ENCODE results near the gene CMTM8. TPM values are rescaled to one million over a fixed set of nuclear protein-coding genes. Genes with fewer than 3 reads are reported as not detected.

The CMTM8 gene
- total and polyA plus RNA-seq, 3 experiments from 2014 or later: 3.3 to 4.1 (median 3.3) TPM

GRCh38 chr3:32319607-32320006 lies 81.1 kb downstream of the CMTM8 start:
- DNase-seq: no peak
- Mint-ChIP-seq H3K9me3 (no peaks in the 10 kb centered on the region), H3K27me3 (peaks cover 0 to 2% of the 10 kb centered on the region in 2 donors), H3K27ac (no peak overlapping the region), H3K4me1 (no peaks in the 10 kb centered on the region), H3K4me3 (no peak overlapping the region), H3K36me3 (peaks cover 0 to 3% (median 0%) of the 10 kb centered on the region in 3 donors)
- no peaks in the 10 kb centered on the region for H3K9me3 ChIP-seq (ENCODE audit: low read length)
- no peaks in the 10 kb centered on the region for H3K4me1 ChIP-seq (ENCODE audit: insufficient read depth, low read length)
- ChIA-PET POLR2A (no interaction called here), CTCF (interaction anchor here (0.7 kb wide), 1 partner anchor 10 kb away, joined by 3 read pairs; no protein-coding TSS in a partner anchor)
- no peaks in the 10 kb centered on the region for H3K36me3 ChIP-seq (ENCODE audit: insufficient read depth, low read length)
- no peak overlapping the region for H3K4me3 ChIP-seq (ENCODE audit: low read length)
- no peak overlapping the region for H3K27ac ChIP-seq (ENCODE audit: low read depth, low read length)
- no peaks in the 10 kb centered on the region for H3K27me3 ChIP-seq (ENCODE audit: insufficient read depth, low read length, poor library complexity, severe bottlenecking)

- ChIA-PET CTCF (interaction anchor here (0.7 kb wide), 1 partner anchor 9 kb away, joined by 3 read pairs; no protein-coding TSS in a partner anchor), POLR2A (no interaction called here)
- Mint-ChIP-seq H3K27me3 (peaks cover 0 to 2% of the 10 kb centered on the region in 2 donors), H3K4me3 (no peak overlapping the region), H3K9me3 (no peaks in the 10 kb centered on the region), H3K36me3 (peaks cover 0 to 3% (median 0%) of the 10 kb centered on the region in 3 donors), H3K27ac (no peak overlapping the region), H3K4me1 (no peaks in the 10 kb centered on the region)
- Histone ChIP-seq H3K27ac (ENCODE audit: low read depth, low read length) (no peak overlapping the region), H3K27me3 (ENCODE audit: insufficient read depth, low read length, poor library complexity, severe bottlenecking) (no peaks in the 10 kb centered on the region), H3K4me3 (ENCODE audit: low read length) (no peak overlapping the region), H3K36me3 (ENCODE audit: insufficient read depth, low read length) (no peaks in the 10 kb centered on the region), H3K4me1 (ENCODE audit: insufficient read depth, low read length) (no peaks in the 10 kb centered on the region), H3K9me3 (ENCODE audit: low read length) (no peaks in the 10 kb centered on the region)
- DNase-seq: no peak
Observed at GRCh38 chr3:32320080-32320479, 81.6 kb downstream of the CMTM8 start.

- Mint-ChIP-seq H3K4me3 (no peak overlapping the region), H3K4me1 (no peaks in the 10 kb centered on the region), H3K27ac (no peak overlapping the region), H3K9me3 (no peaks in the 10 kb centered on the region), H3K27me3 (peaks cover 0 to 5% of the 10 kb centered on the region in 2 donors), H3K36me3 (peaks cover 0 to 3% (median 0%) of the 10 kb centered on the region in 3 donors)
- POLR2A ChIA-PET: no interaction called here
- H3K4me1 ChIP-seq (ENCODE audit: insufficient read depth, low read length): no peaks in the 10 kb centered on the region
- no peaks in the 10 kb centered on the region for H3K36me3 ChIP-seq (ENCODE audit: insufficient read depth, low read length)
- H3K4me3 ChIP-seq (ENCODE audit: low read length): no peak overlapping the region
- no peak for DNase-seq
- H3K27ac ChIP-seq (ENCODE audit: low read depth, low read length): no peak overlapping the region
- no peaks in the 10 kb centered on the region for H3K27me3 ChIP-seq (ENCODE audit: insufficient read depth, low read length, poor library complexity, severe bottlenecking)
- CTCF ChIA-PET: no interaction called here
- H3K9me3 ChIP-seq (ENCODE audit: low read length): no peaks in the 10 kb centered on the region
Observed at GRCh38 chr3:32321095-32321790, 82.8 kb downstream of the CMTM8 start.

GRCh38 chr3:32322311-32322710 lies 83.8 kb downstream of the CMTM8 start:
- Histone ChIP-seq H3K4me1 (ENCODE audit: insufficient read depth, low read length) (no peaks in the 10 kb centered on the region), H3K9me3 (ENCODE audit: low read length) (no peaks in the 10 kb centered on the region), H3K36me3 (ENCODE audit: insufficient read depth, low read length) (no peaks in the 10 kb centered on the region), H3K4me3 (ENCODE audit: low read length) (no peak overlapping the region), H3K27ac (ENCODE audit: low read depth, low read length) (no peak overlapping the region), H3K27me3 (ENCODE audit: insufficient read depth, low read length, poor library complexity, severe bottlenecking) (no peaks in the 10 kb centered on the region)
- H3K36me3 Mint-ChIP-seq: peaks cover 0 to 3% (median 0%) of the 10 kb centered on the region in 3 donors
- no peak overlapping the region for H3K4me3 Mint-ChIP-seq
- DNase-seq: no peak
- ChIA-PET CTCF (no interaction called here), POLR2A (no interaction called here)
- no peaks in the 10 kb centered on the region for H3K9me3 Mint-ChIP-seq
- peaks cover 0 to 6% of the 10 kb centered on the region in 2 donors for H3K27me3 Mint-ChIP-seq
- no peaks in the 10 kb centered on the region for H3K4me1 Mint-ChIP-seq
- no peak overlapping the region for H3K27ac Mint-ChIP-seq

- POLR2A ChIA-PET: no interaction called here
Observed at GRCh38 chr3:32323604-32324003, 85.1 kb downstream of the CMTM8 start.

GRCh38 chr3:32325201-32325600 lies 86.7 kb downstream of the CMTM8 start:
- Mint-ChIP-seq H3K4me3 (no peak overlapping the region), H3K4me1 (no peaks in the 10 kb centered on the region), H3K9me3 (no peaks in the 10 kb centered on the region), H3K27me3 (peaks cover 0 to 6% of the 10 kb centered on the region in 2 donors), H3K27ac (no peak overlapping the region), H3K36me3 (peaks cover 0 to 4% (median 0%) of the 10 kb centered on the region in 3 donors)
- H3K4me3 ChIP-seq (ENCODE audit: low read length): no peak overlapping the region
- no peaks in the 10 kb centered on the region for H3K36me3 ChIP-seq (ENCODE audit: insufficient read depth, low read length)
- ChIA-PET CTCF (no interaction called here), POLR2A (interaction anchor here (1.3 kb wide), 1 partner anchor 12 kb away, joined by 5 read pairs; no protein-coding TSS in a partner anchor)
- no peak for DNase-seq
- H3K9me3 ChIP-seq (ENCODE audit: low read length): no peaks in the 10 kb centered on the region
- H3K4me1 ChIP-seq (ENCODE audit: insufficient read depth, low read length): no peaks in the 10 kb centered on the region
- H3K27ac ChIP-seq (ENCODE audit: low read depth, low read length): no peak overlapping the region
- H3K27me3 ChIP-seq (ENCODE audit: insufficient read depth, low read length, poor library complexity, severe bottlenecking): no peaks in the 10 kb centered on the region

More at GRCh38 chr3:32323604-32324003, 85.1 kb downstream of the CMTM8 start:
- H3K27me3 Mint-ChIP-seq: peaks cover 0 to 6% of the 10 kb centered on the region in 2 donors
- H3K4me3 Mint-ChIP-seq: no peak overlapping the region
- H3K36me3 ChIP-seq (ENCODE audit: insufficient read depth, low read length): no peaks in the 10 kb centered on the region
- CTCF ChIA-PET: interaction anchor here (1.5 kb wide), 1 partner anchor 28 kb away, joined by 5 read pairs; no protein-coding TSS in a partner anchor
- DNase-seq: no peak
- H3K36me3 Mint-ChIP-seq: peaks cover 0 to 5% (median 0%) of the 10 kb centered on the region in 3 donors
- no peak overlapping the region for H3K4me3 ChIP-seq (ENCODE audit: low read length)
- H3K27ac ChIP-seq (ENCODE audit: low read depth, low read length): no peak overlapping the region
- H3K27ac Mint-ChIP-seq: peak overlapping the region in 2 of 8 donors; percentile 29 to 31
- no peaks in the 10 kb centered on the region for H3K9me3 Mint-ChIP-seq
- H3K27me3 ChIP-seq (ENCODE audit: insufficient read depth, low read length, poor library complexity, severe bottlenecking): no peaks in the 10 kb centered on the region
- no peaks in the 10 kb centered on the region for H3K4me1 Mint-ChIP-seq
- H3K9me3 ChIP-seq (ENCODE audit: low read length): no peaks in the 10 kb centered on the region
- H3K4me1 ChIP-seq (ENCODE audit: insufficient read depth, low read length): no peaks in the 10 kb centered on the region

- POLR2A ChIA-PET: no interaction called here
- Histone ChIP-seq H3K4me3 (ENCODE audit: low read length) (no peak overlapping the region), H3K27me3 (ENCODE audit: insufficient read depth, low read length, poor library complexity, severe bottlenecking) (no peaks in the 10 kb centered on the region), H3K27ac (ENCODE audit: low read depth, low read length) (no peak overlapping the region), H3K4me1 (ENCODE audit: insufficient read depth, low read length) (no peaks in the 10 kb centered on the region), H3K9me3 (ENCODE audit: low read length) (no peaks in the 10 kb centered on the region), H3K36me3 (ENCODE audit: insufficient read depth, low read length) (no peaks in the 10 kb centered on the region)
- no peak for DNase-seq
- Mint-ChIP-seq H3K27ac (no peak overlapping the region), H3K4me1 (peaks cover 0 to 3% (median 1%) of the 10 kb centered on the region in 3 donors), H3K4me3 (no peak overlapping the region), H3K36me3 (peaks cover 0 to 4% (median 0%) of the 10 kb centered on the region in 3 donors), H3K27me3 (peaks cover 0 to 6% of the 10 kb centered on the region in 2 donors), H3K9me3 (no peaks in the 10 kb centered on the region)
- CTCF ChIA-PET: no interaction called here
Observed at GRCh38 chr3:32325927-32326326, 87.4 kb downstream of the CMTM8 start.

GRCh38 chr3:32326795-32327194 lies 88.3 kb downstream of the CMTM8 start:
- no peak overlapping the region for H3K4me3 ChIP-seq (ENCODE audit: low read length)
- H3K9me3 Mint-ChIP-seq: no peaks in the 10 kb centered on the region
- no peaks in the 10 kb centered on the region for H3K4me1 ChIP-seq (ENCODE audit: insufficient read depth, low read length)
- H3K36me3 Mint-ChIP-seq: peaks cover 0 to 4% (median 0%) of the 10 kb centered on the region in 3 donors
- H3K4me3 Mint-ChIP-seq: no peak overlapping the region
- peaks cover 1 to 4% (median 3%) of the 10 kb centered on the region in 3 donors for H3K4me1 Mint-ChIP-seq
- no peaks in the 10 kb centered on the region for H3K36me3 ChIP-seq (ENCODE audit: insufficient read depth, low read length)
- no peaks in the 10 kb centered on the region for H3K9me3 ChIP-seq (ENCODE audit: low read length)
- DNase-seq: no peak
- no peak overlapping the region for H3K27ac Mint-ChIP-seq
- H3K27me3 Mint-ChIP-seq: peaks cover 0 to 4% of the 10 kb centered on the region in 2 donors
- CTCF ChIA-PET: no interaction called here
- no peaks in the 10 kb centered on the region for H3K27me3 ChIP-seq (ENCODE audit: insufficient read depth, low read length, poor library complexity, severe bottlenecking)
- no peak overlapping the region for H3K27ac ChIP-seq (ENCODE audit: low read depth, low read length)
- POLR2A ChIA-PET: interaction anchor here (0.7 kb wide), 1 partner anchor 1870 kb away, joined by 3 read pairs; no protein-coding TSS in a partner anchor
